Mesenchymal stem cell (in vitro differentiated cells and primary cell): ENCODE measurements around the gene GRHL1.
A peak's percentile ranks its signal among the peaks of the same experiment; 100 is the strongest.

ENCODE experiments used
- DNase-seq: peaks from one replicate; pipeline ENCODE4 v3.0.0-alpha.2; 2013
- H2AFZ ChIP-seq: one replicate; pipeline ENCODE4 v1.6.1; 2013; ENCODE audit warnings: low read depth, mild to moderate bottlenecking, control low read depth, inconsistent platforms, low read length, moderate library complexity
- H2AK5ac ChIP-seq: 2 replicates; pipeline ENCODE4 v1.6.1; 2013; ENCODE audit warnings: low read length, moderate library complexity, mild to moderate bottlenecking, inconsistent platforms; ENCODE audit not compliant: severe bottlenecking
- H2BK120ac ChIP-seq: one replicate; pipeline ENCODE4 v1.6.1; 2013; ENCODE audit warnings: low read depth, mild to moderate bottlenecking, inconsistent platforms, low read length, moderate library complexity
- H2BK12ac ChIP-seq, 2 experiments: one replicate each; pipeline ENCODE4 v1.6.1; 2013; ENCODE audit warnings: inconsistent platforms in 2 of 2, low read length in 2 of 2, mild to moderate bottlenecking in 2 of 2, moderate library complexity in 2 of 2, control low read depth in 1 of 2
- H2BK15ac ChIP-seq: one replicate; pipeline ENCODE4 v1.6.1; 2013; ENCODE audit warnings: mild to moderate bottlenecking, low read depth, inconsistent platforms; ENCODE audit not compliant: poor library complexity, severe bottlenecking
- H2BK5ac ChIP-seq: 2 replicates; pipeline ENCODE4 v1.6.1; 2013; ENCODE audit warnings: low read depth, mild to moderate bottlenecking, low read length, control low read depth, inconsistent platforms; ENCODE audit not compliant: poor library complexity, severe bottlenecking
- H3K14ac ChIP-seq, 2 experiments: one replicate each; pipeline ENCODE4 v1.6.1; 2013; ENCODE audit warnings: inconsistent platforms in 2 of 2, low read length in 2 of 2, control low read depth in 1 of 2, mild to moderate bottlenecking in 1 of 2, moderate library complexity in 1 of 2
- H3K18ac ChIP-seq, 2 experiments: one replicate each; pipeline ENCODE4 v1.6.1; 2013; ENCODE audit warnings: inconsistent platforms in 2 of 2, low read length in 2 of 2, control low read depth in 1 of 2, low read depth in 1 of 2, mild to moderate bottlenecking in 1 of 2
- H3K23ac ChIP-seq, 2 experiments: one replicate each; pipeline ENCODE4 v1.6.1; 2013; ENCODE audit warnings: inconsistent platforms in 2 of 2, low read length in 2 of 2, mild to moderate bottlenecking in 2 of 2, moderate library complexity in 2 of 2, control low read depth in 1 of 2
- H3K27ac ChIP-seq: 2 replicates; pipeline ENCODE4 v1.5.1; 2013; ENCODE audit warnings: mild to moderate bottlenecking, moderate library complexity, low read length, control low read depth, inconsistent platforms; ENCODE audit not compliant: poor library complexity, severe bottlenecking
- H3K27me3 ChIP-seq, 2 experiments: 2 replicates each; pipeline versions ENCODE4 v1.6.1 to v1.7.0; 2013; ENCODE audit warnings: low read length in 2 of 2, mild to moderate bottlenecking in 2 of 2, moderate library complexity in 2 of 2, control low read depth in 1 of 2, inconsistent platforms in 1 of 2; ENCODE audit not compliant: control insufficient read depth in 1 of 2, insufficient read depth in 1 of 2
- H3K36me3 ChIP-seq, 2 experiments: 2 replicates each; pipeline versions ENCODE4 v1.6.1 to v1.7.0; 2013; ENCODE audit warnings: low read length in 2 of 2, control low read depth in 1 of 2, inconsistent platforms in 1 of 2, low read depth in 1 of 2, mild to moderate bottlenecking in 1 of 2; ENCODE audit not compliant: insufficient read depth in 2 of 2, control insufficient read depth in 1 of 2
- H3K4ac ChIP-seq, 2 experiments: one replicate each; pipeline ENCODE4 v1.6.1; 2013; ENCODE audit warnings: inconsistent platforms in 2 of 2, low read length in 2 of 2, mild to moderate bottlenecking in 2 of 2, moderate library complexity in 2 of 2, control low read depth in 1 of 2, low read depth in 1 of 2
- H3K4me1 ChIP-seq: 2 replicates; pipeline ENCODE4 v1.6.1; 2013; ENCODE audit warnings: low read depth, low read length, control low read depth; ENCODE audit not compliant: control insufficient read depth, insufficient read depth
- H3K4me2 ChIP-seq: 2 replicates; pipeline ENCODE4 v1.6.1; 2013; ENCODE audit warnings: low read length, mild to moderate bottlenecking, inconsistent platforms; ENCODE audit not compliant: poor library complexity, severe bottlenecking
- H3K4me3 ChIP-seq, 2 experiments: 2 replicates each; pipeline versions ENCODE4 v1.5.1 to v1.7.0; 2013; ENCODE audit warnings: low read length in 2 of 2, mild to moderate bottlenecking in 2 of 2, control low read depth in 1 of 2, low read depth in 1 of 2; ENCODE audit not compliant: insufficient read depth in 1 of 2
- H3K79me1 ChIP-seq: replicated peaks from 2 replicates; pipeline ENCODE4 v1.6.1; 2013; ENCODE audit warnings: mild to moderate bottlenecking, control low read depth, low read length, inconsistent platforms; ENCODE audit not compliant: poor library complexity, severe bottlenecking
- H3K9ac ChIP-seq: 2 replicates; pipeline ENCODE4 v1.7.0; 2013; ENCODE audit warnings: mild to moderate bottlenecking, low read length, moderate library complexity
- H3K9me3 ChIP-seq: 2 replicates; pipeline ENCODE4 v1.7.0; 2013; ENCODE audit warnings: mild to moderate bottlenecking, low read length; ENCODE audit not compliant: control insufficient read depth
- H4K8ac ChIP-seq: one replicate; pipeline ENCODE4 v1.6.1; 2013; ENCODE audit warnings: inconsistent platforms, mild to moderate bottlenecking, low read length, moderate library complexity
- H4K91ac ChIP-seq: one replicate; pipeline ENCODE4 v1.6.1; 2013; ENCODE audit warnings: mild to moderate bottlenecking, low read length, inconsistent platforms
- WGBS: methylation state at CpG from one replicate; pipeline ENCODE4 v1.1.7; 2013; ENCODE audit warnings: mixed read lengths; 5-methylcytosine and 5-hydroxymethylcytosine counted together

The GRHL1 gene

GRCh38 chr2:9909106-9909505 lies 42.4 kb upstream of the GRHL1 start:
- Histone ChIP-seq H3K18ac (no peak overlapping the region), H3K79me1 (peaks cover 18% of the 10 kb centered on the region), H2BK5ac (no peak overlapping the region), H3K9ac (no peak overlapping the region), H4K8ac (no peak overlapping the region), H2BK15ac (no peak overlapping the region), H3K36me3 (peaks cover 3 to 44% of the 10 kb centered on the region in 2 experiments), H4K91ac (no peak overlapping the region), H3K14ac (peak overlapping the region in 1 of 2 experiments; percentile 68), H3K4ac (no peak overlapping the region), H3K4me2 (no peak overlapping the region), H3K4me1 (peaks cover under 1% of the 10 kb centered on the region), H3K27ac (no peak overlapping the region), H2AK5ac (no peak overlapping the region), H2BK120ac (no peak overlapping the region), H2AFZ (no peak overlapping the region), H3K27me3 (no peaks in the 10 kb centered on the region), H3K23ac (no peak overlapping the region), H2BK12ac (no peak overlapping the region), H3K4me3 (no peak overlapping the region), H3K9me3 (no peaks in the 10 kb centered on the region)
- WGBS: 95% methylated on average over 2 of the region's 2 CpGs
- DNase-seq: peak; percentile 22

- Histone ChIP-seq H3K27me3 (no peaks in the 10 kb centered on the region), H3K18ac (no peak overlapping the region), H3K9ac (no peak overlapping the region), H2AK5ac (no peak overlapping the region), H4K91ac (no peak overlapping the region), H3K36me3 (peaks cover 3 to 51% of the 10 kb centered on the region in 2 experiments), H4K8ac (no peak overlapping the region), H2BK15ac (no peak overlapping the region), H3K4me1 (peaks cover 7% of the 10 kb centered on the region), H3K4me3 (no peak overlapping the region), H2BK5ac (no peak overlapping the region), H3K4me2 (no peak overlapping the region), H2BK12ac (no peak overlapping the region), H3K79me1 (peaks cover 18% of the 10 kb centered on the region), H3K9me3 (no peaks in the 10 kb centered on the region), H2AFZ (no peak overlapping the region), H3K14ac (no peak overlapping the region), H3K27ac (no peak overlapping the region), H2BK120ac (no peak overlapping the region), H3K4ac (no peak overlapping the region), H3K23ac (no peak overlapping the region)
- no peak for DNase-seq
- WGBS: 69% methylated on average over 4 of the region's 4 CpGs
Measured at GRCh38 chr2:9910699-9911098, 40.8 kb upstream of the GRHL1 start.

- Histone ChIP-seq H3K9me3 (no peaks in the 10 kb centered on the region), H3K23ac (no peak overlapping the region), H3K4me1 (peaks cover 7% of the 10 kb centered on the region), H2BK5ac (no peak overlapping the region), H2AFZ (no peak overlapping the region), H4K8ac (no peak overlapping the region), H2AK5ac (no peak overlapping the region), H3K79me1 (peaks cover 12% of the 10 kb centered on the region), H2BK120ac (no peak overlapping the region), H3K14ac (no peak overlapping the region), H3K18ac (no peak overlapping the region), H3K4ac (no peak overlapping the region), H3K36me3 (peaks cover under 1 to 55% of the 10 kb centered on the region in 2 experiments), H3K4me3 (no peak overlapping the region), H3K4me2 (no peak overlapping the region), H2BK12ac (no peak overlapping the region), H3K27me3 (no peaks in the 10 kb centered on the region), H3K9ac (no peak overlapping the region), H4K91ac (no peak overlapping the region), H2BK15ac (no peak overlapping the region), H3K27ac (no peak overlapping the region)
- WGBS: 58% methylated on average over 3 of the region's 4 CpGs
- no peak for DNase-seq
Measured at GRCh38 chr2:9912468-9912867, 39.0 kb upstream of the GRHL1 start.

GRCh38 chr2:9914384-9915065 lies 37.0 kb upstream of the GRHL1 start:
- 37% methylated on average over 6 of the region's 9 CpGs for WGBS
- Histone ChIP-seq H4K8ac (no peak overlapping the region), H2AFZ (no peak overlapping the region), H2AK5ac (peak overlapping the region; percentile 90), H2BK120ac (no peak overlapping the region), H3K23ac (peak overlapping the region in 1 of 2 experiments; percentile 89), H3K27me3 (no peaks in the 10 kb centered on the region), H3K4me1 (peaks cover 7% of the 10 kb centered on the region), H3K9ac (no peak overlapping the region), H3K9me3 (no peaks in the 10 kb centered on the region), H3K36me3 (peaks cover 0 to 55% of the 10 kb centered on the region in 2 experiments), H3K4me3 (no peak overlapping the region), H3K27ac (peak overlapping the region; percentile 29), H3K4me2 (no peak overlapping the region), H3K4ac (peak overlapping the region in 1 of 2 experiments; percentile 7), H3K14ac (no peak overlapping the region), H3K18ac (peak overlapping the region in 1 of 2 experiments; percentile 52), H3K79me1 (peaks cover 3% of the 10 kb centered on the region), H4K91ac (no peak overlapping the region), H2BK15ac (no peak overlapping the region), H2BK12ac (peak overlapping the region; percentile 37 to 46), H2BK5ac (peak overlapping the region; percentile 19)
- peak; percentile 86 for DNase-seq
